Natural killer cell treated with Interleukin-12 subunit alpha and Interleukin-12 subunit beta and Interleukin-15 and Interleukin-18, amount 100 ng/mL, for 72 hours (primary cell): ENCODE data around the gene NUTM2A. TPM values are rescaled to one million over a fixed set of nuclear protein-coding genes. Genes with fewer than 3 reads are reported as not detected.
A peak's percentile ranks its signal among the peaks of the same experiment; 100 is the strongest.
"Not testable (repeated sequence)": the region's sequence is repeated elsewhere in the genome, so short reads cannot be mapped to it uniquely, and the experiment has no call there.

Experiments used
- ATAC-seq, 2 donors: fragments of 150-1000 bp; cut with Tn5 transposase in 1 of 2; sonication (Bioruptor Pico), chemical (Tn5 transposase) in 1 of 2; 2 replicates each; pipeline ENCODE4 v1.10.0; 2021
- DNase-seq: peaks from one replicate; pipeline ENCODE4 v3.0.0; 2022; ENCODE audit warnings: low spot score
- H3K27ac Mint-ChIP-seq, 2 donors: 1 replicate in 1 of 2; 2 replicates in 1 of 2; pipeline ENCODE4 v1.8.0; 2022; ENCODE audit warnings: mixed read lengths in 2 of 2, mild to moderate bottlenecking in 1 of 2, moderate library complexity in 1 of 2
- H3K27me3 Mint-ChIP-seq, 2 donors: 1 replicate in 1 of 2; 2 replicates in 1 of 2; pipeline ENCODE4 v1.8.0; 2022; ENCODE audit warnings: mixed read lengths in 2 of 2
- H3K36me3 Mint-ChIP-seq: one replicate; pipeline ENCODE4 v1.8.0; 2022; ENCODE audit warnings: mixed read lengths
- H3K4me1 Mint-ChIP-seq, 2 donors: 1 replicate in 1 of 2; 2 replicates in 1 of 2; pipeline ENCODE4 v1.8.0; 2022; ENCODE audit warnings: low read depth in 2 of 2, mixed read lengths in 2 of 2, mild to moderate bottlenecking in 1 of 2
- H3K4me3 Mint-ChIP-seq: one replicate; pipeline ENCODE4 v1.8.0; 2022; ENCODE audit warnings: mixed read lengths
- H3K9me3 Mint-ChIP-seq: 2 replicates; pipeline ENCODE4 v1.8.0; 2022; ENCODE audit warnings: mixed read lengths
- total RNA-seq, 2 donors: library from RNA; stranded (reverse); gene quantifications; one replicate each; pipeline ENCODE4 v1.2.3, GENCODE V29; 2022

NUTM2A gene
- under 1 TPM; 0.56 to 0.93 TPM for total RNA-seq

- H3K36me3 Mint-ChIP-seq, H3K4me1 Mint-ChIP-seq, H3K27ac Mint-ChIP-seq, H3K27me3 Mint-ChIP-seq, ATAC-seq, H3K4me3 Mint-ChIP-seq, DNase-seq, H3K9me3 Mint-ChIP-seq: not testable (repeated sequence)
Observed at GRCh38 chr10:87225148-87225547, at the start of gene NUTM2A. TSS of gene NUTM2A (plus strand) at chr10:87225448. CDS start at chr10:87225831, 383 bp downstream.

- not testable (repeated sequence) for ATAC-seq, H3K27me3 Mint-ChIP-seq, H3K4me3 Mint-ChIP-seq, H3K27ac Mint-ChIP-seq, H3K4me1 Mint-ChIP-seq, H3K9me3 Mint-ChIP-seq, H3K36me3 Mint-ChIP-seq, DNase-seq
Observed at GRCh38 chr10:87177587-87177986, 47.7 kb upstream of the NUTM2A start.

- not testable (repeated sequence) for ATAC-seq, H3K9me3 Mint-ChIP-seq, H3K4me3 Mint-ChIP-seq, H3K27me3 Mint-ChIP-seq, DNase-seq, H3K27ac Mint-ChIP-seq, H3K4me1 Mint-ChIP-seq
- H3K36me3 Mint-ChIP-seq, result peaks cover 28% of the 10 kb centered on the region
Observed at GRCh38 chr10:87184421-87184820, 40.8 kb upstream of the NUTM2A start.

- H3K36me3 Mint-ChIP-seq, result peaks cover 28% of the 10 kb centered on the region
- not testable (repeated sequence) for H3K4me3 Mint-ChIP-seq, H3K27ac Mint-ChIP-seq, H3K9me3 Mint-ChIP-seq, ATAC-seq, H3K27me3 Mint-ChIP-seq, H3K4me1 Mint-ChIP-seq, DNase-seq
Observed at GRCh38 chr10:87186016-87186415, 39.2 kb upstream of the NUTM2A start.

- ATAC-seq, H3K27ac Mint-ChIP-seq, H3K9me3 Mint-ChIP-seq, H3K4me1 Mint-ChIP-seq, H3K27me3 Mint-ChIP-seq, DNase-seq, H3K4me3 Mint-ChIP-seq: not testable (repeated sequence)
- peaks cover 37% of the 10 kb centered on the region for H3K36me3 Mint-ChIP-seq
Observed at GRCh38 chr10:87187573-87187972, 37.7 kb upstream of the NUTM2A start.

- DNase-seq, H3K27ac Mint-ChIP-seq, H3K4me1 Mint-ChIP-seq, H3K4me3 Mint-ChIP-seq, H3K27me3 Mint-ChIP-seq, ATAC-seq, H3K9me3 Mint-ChIP-seq: not testable (repeated sequence)
- H3K36me3 Mint-ChIP-seq, result peaks cover 21% of the 10 kb centered on the region
Observed at GRCh38 chr10:87191841-87192240, 33.4 kb upstream of the NUTM2A start.

- not testable (repeated sequence) for H3K36me3 Mint-ChIP-seq, H3K27ac Mint-ChIP-seq, H3K27me3 Mint-ChIP-seq, DNase-seq, H3K9me3 Mint-ChIP-seq
- peak overlapping the region; percentile 50 for H3K4me3 Mint-ChIP-seq
- H3K4me1 Mint-ChIP-seq, result peaks cover 9 to 12% of the 10 kb centered on the region in 2 donors
- peak; percentile 67 to 74 for ATAC-seq
Observed at GRCh38 chr10:87200924-87201323, 24.3 kb upstream of the NUTM2A start.

GRCh38 chr10:87204801-87205200 is 20.4 kb upstream of the NUTM2A start:
- not testable (repeated sequence) for H3K27me3 Mint-ChIP-seq, H3K36me3 Mint-ChIP-seq, H3K27ac Mint-ChIP-seq, H3K9me3 Mint-ChIP-seq, H3K4me3 Mint-ChIP-seq, DNase-seq
- peak in 1 of 2 donors; percentile 15 for ATAC-seq
- peaks cover 9 to 12% of the 10 kb centered on the region in 2 donors for H3K4me1 Mint-ChIP-seq

GRCh38 chr10:87206922-87207321 is 18.3 kb upstream of the NUTM2A start:
- H3K27me3 Mint-ChIP-seq, H3K36me3 Mint-ChIP-seq, ATAC-seq, H3K4me3 Mint-ChIP-seq, DNase-seq, H3K27ac Mint-ChIP-seq, H3K9me3 Mint-ChIP-seq: not testable (repeated sequence)
- peaks cover 9 to 12% of the 10 kb centered on the region in 2 donors for H3K4me1 Mint-ChIP-seq

- not testable (repeated sequence) for H3K9me3 Mint-ChIP-seq, ATAC-seq, H3K4me3 Mint-ChIP-seq, H3K4me1 Mint-ChIP-seq, H3K36me3 Mint-ChIP-seq, DNase-seq, H3K27me3 Mint-ChIP-seq, H3K27ac Mint-ChIP-seq
Observed at GRCh38 chr10:87210309-87210708, 14.9 kb upstream of the NUTM2A start.

- not testable (repeated sequence) for H3K36me3 Mint-ChIP-seq, H3K9me3 Mint-ChIP-seq, H3K27ac Mint-ChIP-seq, H3K4me1 Mint-ChIP-seq, DNase-seq, H3K4me3 Mint-ChIP-seq, ATAC-seq, H3K27me3 Mint-ChIP-seq
Observed at GRCh38 chr10:87211848-87212247, 13.4 kb upstream of the NUTM2A start.

- not testable (repeated sequence) for H3K27ac Mint-ChIP-seq, DNase-seq, H3K9me3 Mint-ChIP-seq, H3K4me3 Mint-ChIP-seq, H3K36me3 Mint-ChIP-seq, H3K27me3 Mint-ChIP-seq
- peaks cover 0 to 18% of the 10 kb centered on the region in 2 donors for H3K4me1 Mint-ChIP-seq
- peak; percentile 72 to 78 for ATAC-seq
Observed at GRCh38 chr10:87213150-87213765, 12.0 kb upstream of the NUTM2A start.

GRCh38 chr10:87213806-87214205 is 11.4 kb upstream of the NUTM2A start:
- not testable (repeated sequence) for ATAC-seq, H3K27ac Mint-ChIP-seq, H3K9me3 Mint-ChIP-seq, H3K36me3 Mint-ChIP-seq, H3K27me3 Mint-ChIP-seq, DNase-seq, H3K4me3 Mint-ChIP-seq
- H3K4me1 Mint-ChIP-seq, result peaks cover 4 to 23% of the 10 kb centered on the region in 2 donors

GRCh38 chr10:87216120-87216519 is 9.1 kb upstream of the NUTM2A start:
- DNase-seq, H3K4me3 Mint-ChIP-seq, H3K9me3 Mint-ChIP-seq, ATAC-seq, H3K36me3 Mint-ChIP-seq, H3K27ac Mint-ChIP-seq, H3K27me3 Mint-ChIP-seq: not testable (repeated sequence)
- H3K4me1 Mint-ChIP-seq, result peaks cover 4 to 27% of the 10 kb centered on the region in 2 donors

GRCh38 chr10:87219370-87219769 is 5.9 kb upstream of the NUTM2A start:
- H3K27me3 Mint-ChIP-seq, DNase-seq, H3K4me3 Mint-ChIP-seq, H3K9me3 Mint-ChIP-seq, H3K27ac Mint-ChIP-seq, H3K36me3 Mint-ChIP-seq: not testable (repeated sequence)
- ATAC-seq, result peak; percentile 78 to 85
- peaks cover 4 to 24% of the 10 kb centered on the region in 2 donors for H3K4me1 Mint-ChIP-seq
